GM21381 (cell line): Measurements from ENCODE around the gene DOCK8.

ENCODE experiments used
- ATAC-seq: cut with Tn5 transposase; IDR thresholded peaks from one replicate; pipeline ENCODE4 v1.9.1; 2021; ENCODE audit warnings: mild to moderate bottlenecking, moderate library complexity; ENCODE audit not compliant: unreplicated experiment

The DOCK8 gene

DNA sequence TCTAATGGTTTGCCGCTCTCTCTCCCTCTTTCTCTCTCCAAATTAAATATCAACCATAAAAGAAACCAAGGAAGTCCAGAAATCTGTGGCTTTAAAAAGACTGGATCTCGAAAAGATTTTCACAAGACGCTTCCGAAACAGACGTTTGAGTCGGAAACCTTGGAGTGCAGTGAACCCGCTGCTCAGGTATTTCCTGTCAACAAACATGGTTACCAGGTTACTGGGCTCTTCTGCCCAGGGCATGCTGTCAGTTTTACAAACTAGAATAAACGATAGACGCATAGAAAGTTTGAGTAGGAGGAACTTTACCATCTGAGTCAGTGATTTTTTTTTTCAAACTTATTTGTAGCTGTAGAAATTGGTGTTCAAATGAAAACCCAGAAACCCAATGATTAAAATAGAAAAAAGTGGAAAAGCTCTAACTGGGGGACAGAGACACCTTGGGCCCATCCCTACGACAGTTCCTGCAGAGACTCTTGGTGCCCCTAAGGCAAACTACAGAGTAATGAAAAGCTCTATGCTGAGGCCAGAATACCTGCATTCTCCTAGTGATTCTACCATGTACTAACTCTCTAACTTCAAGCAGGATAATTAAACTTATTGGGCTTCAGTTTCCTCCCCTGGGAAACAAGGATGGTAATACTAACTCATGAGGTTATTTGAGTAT lies 90.0 kb downstream of the DOCK8 start:
- ATAC-seq: no peak

DNA sequence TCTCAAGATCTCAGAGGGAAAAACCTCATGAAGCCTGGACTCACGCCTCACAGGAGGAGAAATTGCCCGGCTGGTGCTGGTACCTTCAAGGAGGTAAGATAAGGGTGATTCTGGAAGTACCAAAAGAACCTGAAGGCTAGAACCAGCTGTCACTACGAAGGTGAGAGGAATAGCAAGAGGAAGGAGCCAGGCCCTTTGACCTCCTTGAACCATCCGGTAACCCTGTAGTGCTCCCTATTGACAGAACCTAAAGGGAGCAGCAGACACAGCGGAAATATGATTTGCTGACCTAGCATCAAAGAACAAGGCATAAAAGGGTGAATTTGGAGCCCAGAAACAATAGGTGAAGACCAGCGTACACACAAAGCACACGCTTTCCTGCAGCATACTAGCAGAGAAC lies 92.2 kb downstream of the DOCK8 start:
- no peak for ATAC-seq

DNA sequence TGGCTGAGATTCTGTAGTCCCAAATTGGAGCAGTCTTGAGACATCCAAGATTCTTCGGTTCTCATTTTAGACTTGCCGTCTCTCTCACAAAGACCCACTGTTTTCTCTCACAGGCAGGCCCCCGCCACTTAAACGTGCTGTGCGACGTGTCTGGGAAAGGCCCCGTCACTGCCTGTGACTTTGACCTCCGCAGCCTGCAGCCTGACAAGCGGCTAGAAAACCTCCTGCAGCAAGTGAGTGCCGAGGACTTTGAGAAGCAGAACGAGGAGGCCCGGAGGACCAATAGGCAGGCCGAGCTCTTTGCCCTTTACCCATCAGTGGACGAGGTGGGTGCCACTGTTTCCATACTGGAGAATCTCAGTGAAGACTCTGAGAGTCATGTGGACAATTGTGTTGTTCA lies 97.2 kb downstream of the DOCK8 start:
- no peak for ATAC-seq

DNA sequence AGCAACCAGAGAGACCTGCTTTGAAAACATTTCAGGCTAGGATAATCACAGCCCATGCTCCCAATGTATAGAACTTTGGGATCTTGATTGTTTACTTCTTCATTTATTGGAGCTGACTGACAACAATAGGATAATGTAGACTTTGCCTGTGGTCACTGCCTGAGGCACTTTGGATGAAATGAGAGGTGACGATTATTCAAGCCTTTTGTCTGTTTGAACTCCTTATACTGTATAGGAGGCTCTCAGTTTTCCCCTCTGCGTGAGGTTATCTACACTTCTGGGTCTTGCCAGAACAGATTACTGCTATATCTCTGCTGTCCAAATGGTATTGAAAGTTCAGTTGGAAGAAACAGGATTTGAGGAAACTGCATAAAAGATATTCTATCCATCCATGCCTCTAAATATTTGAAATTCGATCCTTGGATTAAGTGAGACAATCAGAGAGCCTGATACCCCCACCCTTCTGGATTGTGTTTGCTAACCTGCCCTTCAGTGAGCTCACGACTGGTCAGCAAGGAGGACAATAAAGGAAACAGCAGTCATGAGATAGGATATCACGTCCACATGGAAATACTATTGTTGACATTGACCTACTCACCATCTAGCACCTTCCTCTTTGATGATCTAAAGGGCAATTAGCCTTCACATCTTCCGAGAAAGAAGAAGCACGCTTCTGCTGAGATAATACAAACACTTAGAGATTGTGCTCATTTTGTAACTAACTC lies 98.1 kb downstream of the DOCK8 start:
- no peak for ATAC-seq

DNA sequence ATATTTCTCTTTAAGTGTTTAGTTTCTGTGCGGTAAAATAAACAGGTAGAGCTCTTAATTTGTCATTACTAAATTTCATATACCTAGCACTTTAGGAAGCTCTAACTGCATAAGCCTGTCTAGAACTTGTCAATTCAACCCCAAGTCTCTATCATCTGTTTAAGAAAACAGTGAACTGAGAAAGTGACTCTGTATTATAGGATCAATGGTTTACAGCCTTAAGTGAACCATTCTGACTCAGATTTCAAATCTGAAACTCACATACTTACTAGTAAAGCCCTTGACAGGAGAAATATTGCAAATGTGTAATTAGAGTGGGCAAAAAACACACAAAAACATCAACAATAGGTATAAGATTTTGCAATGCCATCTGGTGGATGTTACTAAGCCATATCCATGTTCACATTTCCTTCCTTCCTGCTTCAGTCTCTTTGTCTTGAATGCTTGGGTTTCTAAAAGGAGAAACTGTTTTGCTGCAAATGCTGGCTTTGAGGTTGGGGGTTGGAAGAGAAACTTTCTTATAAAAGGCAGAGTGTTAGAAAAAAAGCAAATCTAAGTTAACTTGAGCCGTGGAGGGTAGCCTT lies 101.8 kb downstream of the DOCK8 start:
- no peak for ATAC-seq

DNA sequence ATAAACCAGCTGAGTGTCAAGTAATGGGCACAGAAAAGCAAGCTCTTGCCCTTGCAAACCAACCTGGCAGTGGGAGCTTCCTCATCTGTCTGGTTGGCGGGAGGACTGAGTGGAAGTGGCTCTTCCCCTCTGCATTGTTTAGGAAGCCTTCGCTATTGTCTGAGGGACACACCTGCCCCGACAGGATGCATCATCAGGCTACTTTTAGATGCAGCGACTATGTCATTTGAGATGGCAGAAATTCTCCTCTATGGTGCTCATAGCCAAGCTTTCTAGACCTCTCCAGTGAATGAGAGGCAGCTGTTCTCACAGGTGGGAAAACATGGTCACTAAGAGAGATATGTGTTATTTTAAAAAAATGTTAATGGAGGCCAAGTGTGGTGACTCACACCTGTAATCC lies 104.0 kb downstream of the DOCK8 start:
- ATAC-seq: no peak

DNA sequence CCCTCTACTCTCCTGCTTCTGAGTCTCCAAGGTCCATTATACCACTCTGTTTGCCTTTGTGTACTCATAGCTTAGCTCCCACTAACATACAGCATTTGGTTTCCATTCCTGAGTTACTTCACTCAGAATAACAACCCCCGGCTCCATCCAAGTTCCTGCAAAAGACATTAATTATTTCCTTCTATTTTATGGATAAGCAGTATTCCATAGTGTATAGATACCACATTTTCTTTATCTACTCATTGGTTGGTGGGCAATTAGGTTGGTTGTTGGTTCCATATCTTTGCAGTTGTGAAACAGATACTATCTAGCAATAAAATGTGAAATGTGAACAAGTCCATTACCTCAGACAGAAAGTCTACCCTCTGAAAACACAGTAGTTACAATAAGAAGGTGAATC lies 110.3 kb downstream of the DOCK8 start:
- no peak for ATAC-seq

DNA sequence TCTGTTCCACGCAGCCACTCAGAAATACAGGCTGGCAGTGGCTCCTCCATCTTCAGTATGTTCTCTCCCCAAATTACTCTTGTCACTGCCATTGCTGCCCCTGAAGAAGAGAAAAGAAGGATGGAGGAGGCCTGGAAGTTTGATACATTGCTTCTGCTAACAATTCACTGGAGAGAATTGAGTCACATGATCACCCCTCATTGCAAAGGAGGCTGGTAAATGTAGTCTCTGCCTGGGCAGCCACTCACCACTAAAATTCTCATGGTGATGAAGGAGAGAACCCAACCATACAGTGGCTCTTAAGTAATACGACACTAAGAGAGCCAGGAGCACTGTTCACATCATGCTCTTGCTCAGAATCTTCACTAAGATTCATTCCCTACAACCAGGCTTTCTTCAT lies 112.0 kb downstream of the DOCK8 start:
- ATAC-seq: no peak

DNA sequence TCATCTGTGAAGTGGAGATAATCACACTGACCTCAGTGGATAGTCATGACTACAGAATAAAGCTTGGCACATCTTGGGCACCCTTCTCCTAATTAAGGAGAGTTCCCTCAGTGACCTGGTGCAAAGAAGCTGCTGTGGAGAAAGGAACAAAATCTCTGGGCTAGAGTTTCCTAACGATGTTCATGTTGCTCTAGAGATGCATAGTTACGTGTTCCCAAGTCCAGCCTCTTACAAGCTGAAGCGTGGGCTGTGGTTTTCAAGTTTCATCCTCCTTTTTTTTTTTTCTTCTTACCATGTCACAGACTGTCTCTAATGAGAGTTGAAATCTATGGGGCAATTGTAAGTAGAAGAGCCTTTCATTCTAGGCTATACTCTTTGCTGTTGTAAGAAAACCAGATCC lies 113.8 kb downstream of the DOCK8 start:
- no peak for ATAC-seq

DNA sequence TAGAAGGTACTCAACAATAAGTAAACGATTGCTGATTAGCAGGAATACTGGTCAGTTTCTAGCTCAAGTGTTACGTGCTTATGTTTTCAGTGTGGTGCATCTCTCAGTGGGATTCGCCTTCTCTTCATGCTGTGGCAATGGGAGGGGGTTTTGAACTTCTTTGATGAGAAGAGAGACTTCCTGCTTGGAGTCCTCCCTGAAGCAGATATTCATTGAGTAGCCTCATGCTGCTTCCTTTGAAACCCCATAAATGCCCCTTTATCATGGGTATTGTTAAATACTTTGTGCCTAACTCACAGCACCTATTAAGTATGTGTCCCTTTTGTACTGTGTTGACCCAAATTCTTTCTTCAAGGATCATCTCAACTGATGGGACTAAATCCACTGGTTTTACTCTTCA lies 116.5 kb downstream of the DOCK8 start:
- ATAC-seq: no peak

DNA sequence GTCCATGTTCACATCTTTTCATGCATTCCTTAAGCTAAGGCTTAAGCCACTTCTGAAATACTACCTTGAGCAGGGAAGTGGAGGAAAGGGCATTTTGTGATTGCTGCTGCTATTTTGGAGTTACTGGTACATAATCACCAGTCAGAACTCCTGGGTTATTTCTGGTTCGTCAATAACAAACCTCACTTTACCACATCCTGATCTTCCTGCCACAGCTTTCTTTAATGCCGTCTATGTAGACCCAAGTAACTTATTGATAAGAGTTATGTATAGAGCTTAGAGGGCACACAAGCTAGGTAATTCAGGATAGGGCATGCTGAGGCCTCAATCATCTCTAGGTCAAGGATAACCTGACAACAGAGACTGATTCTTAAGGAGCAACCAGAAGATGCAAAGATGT lies 120.7 kb downstream of the DOCK8 start:
- no peak for ATAC-seq

DNA sequence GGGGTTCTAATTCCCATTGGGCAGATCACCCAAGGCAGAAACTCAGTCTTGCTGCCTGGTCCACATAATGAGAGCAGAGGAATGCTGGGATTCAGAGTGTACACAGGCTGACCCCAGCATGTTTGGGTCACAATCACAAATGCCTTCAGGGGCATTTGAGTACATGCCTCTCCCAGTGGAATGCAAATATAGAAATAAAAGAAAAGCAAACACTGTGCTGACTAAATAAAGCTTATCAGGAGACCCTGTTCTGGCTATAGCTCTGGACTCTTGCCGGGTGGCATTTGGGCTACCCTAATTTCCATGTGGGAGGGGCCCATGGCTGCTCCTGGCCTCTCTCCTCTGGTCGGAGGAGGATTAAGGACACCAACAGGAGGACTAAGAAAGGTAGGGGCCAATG lies 121.4 kb downstream of the DOCK8 start:
- ATAC-seq: no peak

DNA sequence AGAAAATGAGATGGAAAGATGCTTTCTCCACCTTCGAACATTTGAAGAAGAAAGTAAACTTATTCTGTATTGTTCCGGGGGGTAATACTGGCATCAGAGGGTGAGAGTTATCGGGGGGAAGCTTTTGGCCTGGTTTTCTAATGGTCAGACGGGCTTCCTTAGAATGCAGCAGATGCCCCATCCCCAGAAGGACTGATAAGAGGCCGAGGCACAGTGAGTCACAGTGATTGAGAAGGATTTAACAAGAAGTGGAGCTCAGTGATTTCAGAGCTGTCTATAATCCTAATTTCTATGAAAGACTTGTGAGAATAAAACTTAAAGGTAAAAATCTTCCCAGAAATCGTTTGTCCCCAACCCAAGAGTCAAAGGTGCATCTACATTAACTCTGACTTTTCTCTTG lies 123.9 kb downstream of the DOCK8 start:
- no peak for ATAC-seq

DNA sequence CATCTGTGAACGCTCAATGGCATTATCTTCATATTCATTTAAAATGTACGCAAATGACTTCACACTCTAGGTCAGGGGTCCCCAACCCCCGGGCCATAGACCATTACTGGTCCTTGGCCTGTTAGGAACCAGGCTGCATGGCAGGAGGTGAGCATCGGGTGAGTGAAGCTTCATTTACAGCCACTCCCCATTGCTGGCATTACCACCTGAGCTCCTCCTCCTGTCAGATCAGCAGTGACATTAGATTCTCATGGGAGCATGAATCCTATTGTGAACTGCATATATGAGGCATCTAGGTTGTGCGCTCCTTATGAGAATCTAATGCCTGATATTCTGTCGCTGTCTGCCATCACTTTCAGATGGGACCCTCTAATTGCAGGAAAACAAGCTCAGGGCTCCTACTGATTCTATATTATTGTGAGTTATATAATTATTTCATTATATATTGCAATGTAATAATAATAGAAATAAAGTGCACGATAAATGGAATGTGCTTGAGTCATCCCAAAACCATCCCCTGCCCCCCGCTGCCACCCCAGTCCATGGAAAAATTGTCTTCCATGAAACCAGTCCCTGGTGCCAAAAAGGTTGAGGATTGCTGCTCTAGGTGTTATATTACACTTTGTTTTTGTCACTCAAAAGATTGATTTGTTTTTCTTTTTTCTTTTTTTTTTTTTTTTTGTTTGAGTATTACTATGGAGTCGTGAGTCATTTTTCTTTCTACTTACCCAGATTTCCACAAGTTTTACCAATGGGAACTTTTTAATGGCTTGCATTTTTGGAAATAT lies 127.2 kb downstream of the DOCK8 start:
- ATAC-seq: no peak

DNA sequence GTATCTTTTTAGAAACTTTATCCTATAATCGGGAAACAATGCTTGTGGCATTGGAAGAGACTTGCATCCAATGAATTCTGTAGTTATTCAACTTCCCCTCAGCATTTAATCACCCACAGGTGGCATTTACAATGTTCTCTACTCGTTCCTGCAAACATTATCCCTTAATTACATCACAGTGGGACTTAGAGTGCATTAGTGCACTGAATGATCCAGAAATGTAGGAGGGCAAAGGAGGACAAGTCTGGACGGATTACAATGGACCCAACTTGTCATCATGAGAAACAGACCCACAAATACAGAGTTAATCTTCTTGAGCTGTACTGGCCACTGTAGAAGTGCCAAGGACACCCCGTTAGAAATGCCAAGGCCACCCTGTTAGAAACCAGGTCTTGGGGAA lies 129.1 kb downstream of the DOCK8 start:
- ATAC-seq: no peak

DNA sequence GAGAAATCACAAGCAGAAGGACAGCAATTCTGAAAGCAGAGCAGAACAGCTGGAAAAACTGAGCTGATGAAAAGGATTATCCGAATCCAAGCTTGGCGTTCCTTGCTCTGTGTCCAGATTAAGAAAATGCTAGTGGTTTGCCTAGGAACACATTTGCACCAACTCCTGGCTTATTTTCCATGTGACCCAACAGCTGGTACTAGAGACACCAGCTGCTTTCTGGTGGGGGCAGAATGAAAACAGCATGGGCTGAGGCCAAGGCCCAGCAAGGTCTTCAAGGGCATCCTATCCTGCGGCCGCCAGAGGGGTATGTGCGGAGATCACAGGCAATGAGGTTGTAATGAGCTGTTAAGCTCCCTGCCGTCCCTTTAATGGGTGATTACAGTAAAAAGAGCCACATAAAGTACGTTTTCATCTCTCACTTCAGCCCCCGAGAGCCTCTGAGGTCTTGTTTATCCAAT lies 131.5 kb downstream of the DOCK8 start:
- ATAC-seq: no peak

DNA sequence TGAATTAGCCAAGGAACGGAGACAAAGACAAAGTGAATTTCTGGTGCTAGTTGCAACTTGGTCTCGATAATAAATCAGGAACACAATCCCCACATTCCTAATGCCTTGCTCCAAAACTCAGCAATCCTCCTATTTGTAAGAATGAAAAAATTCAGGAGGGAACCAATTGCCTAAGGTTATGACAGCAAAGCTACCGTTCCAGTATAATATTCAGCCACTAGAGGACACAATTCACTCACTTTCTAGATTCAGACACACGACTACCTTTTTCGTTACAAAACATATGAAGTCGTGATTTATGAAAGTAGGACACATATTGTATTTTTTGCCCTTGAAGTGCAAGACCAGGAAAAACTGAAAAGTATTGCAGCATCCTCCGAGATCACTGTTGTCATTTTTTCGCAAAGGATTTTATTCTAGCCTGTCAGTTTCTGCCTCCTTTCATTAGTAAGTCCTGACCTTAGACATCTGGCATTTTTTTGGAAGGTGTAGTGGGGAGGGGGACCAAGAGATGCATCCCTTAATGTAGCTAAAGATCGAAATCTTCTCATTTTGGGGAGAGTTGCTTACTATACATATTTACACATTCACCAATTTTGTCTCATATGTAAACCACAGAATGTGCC lies 133.1 kb downstream of the DOCK8 start:
- ATAC-seq: no peak

DNA sequence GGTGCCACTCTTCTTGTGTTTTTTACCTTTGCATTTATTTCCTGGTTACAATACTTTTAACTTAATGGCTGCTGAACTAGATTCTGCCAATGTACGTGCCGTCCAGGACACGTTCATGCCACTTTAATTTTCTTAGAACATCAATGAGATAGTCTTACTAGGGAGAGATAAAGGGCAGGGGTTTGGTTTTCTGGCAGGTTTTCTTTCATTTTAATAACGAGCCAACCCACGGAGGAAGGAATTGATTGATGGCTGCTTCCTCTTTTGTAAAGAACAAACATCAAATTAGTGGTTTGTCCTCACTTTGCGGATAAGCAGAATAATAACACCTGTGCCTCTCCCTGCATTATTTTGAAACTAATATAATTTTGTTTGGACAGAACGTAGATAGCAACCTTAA lies 135.7 kb downstream of the DOCK8 start:
- no peak for ATAC-seq

DNA sequence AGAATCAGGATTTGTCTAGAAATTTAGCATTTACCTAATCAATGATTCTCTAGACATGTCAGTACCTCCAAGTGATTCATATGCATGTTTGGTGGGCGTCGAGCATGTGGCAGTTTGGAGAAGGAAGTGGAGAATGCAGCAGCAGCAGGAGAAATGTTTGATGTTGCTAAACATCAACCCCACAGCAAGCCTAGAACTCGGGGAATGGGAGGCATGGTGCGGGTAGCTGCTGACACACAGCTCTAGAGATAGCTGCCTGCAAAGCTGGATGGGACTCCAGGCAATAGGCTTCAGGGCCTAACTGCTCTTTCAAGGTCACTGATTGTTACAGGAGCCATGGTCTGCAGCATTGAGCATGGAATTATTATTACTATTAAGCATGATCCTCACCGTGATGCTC lies 137.3 kb downstream of the DOCK8 start:
- ATAC-seq: no peak

DNA sequence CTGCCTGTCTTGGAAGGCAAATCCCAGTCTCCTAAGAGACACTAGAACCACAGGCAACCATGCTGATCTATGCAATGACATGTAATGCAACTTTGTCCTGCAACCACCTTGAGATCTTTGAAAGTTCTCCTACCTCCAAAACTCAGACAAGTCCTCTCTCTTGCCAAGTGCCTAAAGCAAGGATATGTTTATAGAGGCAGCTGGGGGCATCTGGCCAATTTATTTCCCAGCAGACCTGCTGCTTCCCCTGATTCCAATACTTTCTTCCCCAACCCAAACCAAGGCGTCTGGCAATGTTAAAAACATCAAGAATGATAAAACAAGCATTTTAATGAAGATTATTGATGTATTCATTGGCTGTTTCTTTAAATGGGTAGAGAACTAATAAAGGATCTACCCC lies 138.4 kb downstream of the DOCK8 start:
- no peak for ATAC-seq

DNA sequence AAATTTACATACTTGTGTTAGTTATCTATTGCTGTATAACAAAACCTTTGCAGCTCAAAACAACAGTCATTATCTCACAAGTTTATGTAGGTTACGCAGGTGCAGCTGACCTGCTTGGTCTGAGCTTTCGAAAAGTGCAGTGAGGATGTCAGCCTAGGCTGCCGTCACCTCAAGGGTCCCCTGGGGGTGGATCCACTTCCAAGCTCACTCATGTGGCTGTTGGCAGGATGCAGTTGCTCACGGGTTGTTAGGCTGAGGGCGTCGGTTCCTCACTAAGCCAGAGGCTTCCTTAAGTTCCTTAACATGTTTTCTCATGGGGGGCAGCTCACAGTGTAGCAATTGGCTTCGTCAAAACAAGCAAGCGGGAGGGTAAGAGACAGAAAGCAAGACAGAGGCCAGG lies 139.8 kb downstream of the DOCK8 start:
- ATAC-seq: no peak
